AG09319 (cell line): Measurements from ENCODE around the gene DTL.

Experiments
- DNase-seq: peaks from one replicate; pipeline ENCODE4 v3.0.0-alpha.2; 2010; ENCODE audit warnings: low read depth; ENCODE audit errors: extremely low read depth
- CTCF ChIP-seq: IDR thresholded peaks from 2 replicates; pipeline ENCODE4 v1.5.1; 2011; ENCODE audit warnings: low read depth, mild to moderate bottlenecking, inconsistent platforms, low read length, moderate library complexity

Gene DTL

GRCh38 chr1:212040629-212041412, 5.3 kb downstream of the DTL start:
- no peak for DNase-seq
- no peak for TF ChIP-seq CTCF

GRCh38 chr1:212042436-212042835, 6.9 kb downstream of the DTL start:
- no peak for TF ChIP-seq CTCF
- DNase-seq = no peak

- no peak for TF ChIP-seq CTCF
- no peak for DNase-seq
Measured at GRCh38 chr1:212044851-212045250, 9.3 kb downstream of the DTL start.

DNA sequence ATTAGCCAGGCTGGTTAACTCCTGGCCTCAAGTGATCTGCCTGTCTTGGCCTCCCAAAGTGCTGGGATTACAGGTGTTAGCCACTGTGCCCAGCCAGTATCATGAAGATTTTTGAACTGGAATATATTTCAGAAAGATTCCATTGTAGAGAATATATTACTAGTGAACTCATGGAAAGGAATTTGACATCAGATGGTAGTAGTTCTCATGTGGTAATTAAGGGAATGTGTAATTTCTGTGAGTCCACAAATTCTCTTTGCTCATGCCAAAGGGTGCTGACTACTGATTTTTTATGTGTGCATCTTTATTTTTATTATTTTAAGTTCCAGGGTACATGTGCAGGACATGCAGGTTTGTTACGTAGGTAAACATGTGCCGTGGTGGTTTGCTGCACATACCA, 10.4 kb downstream of the DTL start:
- no peak for TF ChIP-seq CTCF
- DNase-seq = no peak

- no peak for DNase-seq
- no peak for TF ChIP-seq CTCF
Measured at GRCh38 chr1:212053993-212054392, 18.4 kb downstream of the DTL start.

DNA sequence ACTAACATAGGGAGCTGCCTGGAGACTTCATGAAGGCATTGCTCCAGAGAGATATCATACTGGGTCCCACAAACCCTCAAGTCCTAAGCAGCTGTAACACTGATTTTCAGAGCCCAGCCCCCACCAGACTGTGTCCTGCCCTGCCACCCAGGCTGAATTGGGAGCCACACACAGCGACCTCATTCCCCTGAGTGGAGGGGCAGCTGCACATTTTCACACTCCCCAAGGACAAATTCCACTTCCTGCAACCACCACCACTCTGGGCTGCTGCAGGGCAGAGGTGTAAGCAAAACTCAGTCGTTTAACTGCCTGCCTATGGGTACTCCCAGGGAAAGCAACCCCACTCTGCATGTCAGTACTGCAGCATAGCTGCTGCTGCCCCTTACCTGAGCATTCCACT, 19.8 kb downstream of the DTL start:
- no peak for TF ChIP-seq CTCF
- no peak for DNase-seq

DNA sequence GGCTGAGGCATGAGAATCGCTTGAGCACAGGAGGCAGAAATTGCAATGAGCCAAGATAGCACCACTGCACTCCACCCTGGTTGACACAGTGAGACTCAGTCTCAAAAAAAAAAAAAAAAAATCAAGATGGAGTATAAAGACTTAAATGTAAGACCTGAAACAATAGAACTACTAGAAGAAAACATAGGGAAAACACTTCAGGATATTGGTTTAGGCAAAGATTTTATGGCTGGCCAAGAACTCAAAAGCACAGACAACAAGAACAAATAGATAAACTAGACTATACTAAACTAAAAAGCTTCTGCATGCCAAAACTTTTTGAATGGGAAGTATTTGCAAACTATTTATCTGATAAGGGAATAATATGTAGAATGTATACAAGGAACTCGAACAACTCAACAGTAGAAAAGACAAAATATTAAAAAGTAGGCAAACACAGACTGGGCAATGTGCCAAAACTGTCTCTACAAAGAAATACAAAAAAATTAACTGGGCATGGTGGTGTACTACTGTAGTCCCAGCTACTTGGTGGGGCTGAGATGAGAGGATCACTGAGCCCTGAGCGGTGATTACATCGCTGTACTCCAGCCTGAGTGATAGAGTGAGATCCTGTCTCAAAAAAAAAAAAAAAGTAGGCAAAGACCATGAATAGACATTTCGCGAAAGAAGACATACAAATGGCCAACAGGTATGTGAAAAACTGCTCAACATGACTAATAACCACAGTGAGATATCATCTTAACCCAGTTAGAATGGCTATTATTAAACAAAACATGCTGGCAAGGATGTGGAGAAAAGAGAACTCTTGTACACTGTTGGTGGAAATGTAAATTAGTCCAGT, 25.3 kb downstream of the DTL start:
- DNase-seq = no peak
- TF ChIP-seq CTCF = no peak
